ENCODE results near the gene POU6F2.

GRCh38 chr7:39285256-39285655 lies 307.5 kb downstream of the POU6F2 start:
- TF ChIP-seq CTCF (IDR thresholded peaks at IDR 0.05) (no peak), EZH2 (IDR thresholded peaks at IDR 0.05; ENCODE audit: borderline replicate concordance, insufficient read depth, low read depth, low read length, poor library complexity, severe bottlenecking) (no peak)
